Smooth muscle cell (in vitro differentiated cells): ENCODE results near the gene CHST13. TPM values are rescaled to one million over a fixed set of nuclear protein-coding genes. Genes with fewer than 3 reads are reported as not detected.

Source experiments
- DNase-seq: peaks from one replicate; lab custom pipeline; 2025; ENCODE audit not compliant: unreplicated experiment; lab: John Stamatoyannopoulos, UW
- H2AFZ ChIP-seq: fragments of 200-600 bp; sonication (generic); 2 replicates; pipeline ENCODE4 v1.6.0; 2016; ENCODE audit warnings: antibody characterized with exemption, low read depth, mild to moderate bottlenecking
- H3F3A ChIP-seq: fragments of 200-600 bp; sonication (generic); 2 replicates; pipeline ENCODE4 v1.6.0; 2017; ENCODE audit warnings: antibody characterized with exemption, low read depth
- H3K27ac ChIP-seq: fragments of 200-600 bp; sonication (generic); 2 replicates; pipeline ENCODE4 v1.5.1; 2016; ENCODE audit warnings: low read depth, mild to moderate bottlenecking
- H3K27me3 ChIP-seq: fragments of 200-600 bp; sonication (generic); 2 replicates; pipeline ENCODE4 v1.6.1; 2016; ENCODE audit warnings: low read depth, mild to moderate bottlenecking
- H3K36me3 ChIP-seq: fragments of 200-600 bp; sonication (generic); 2 replicates; pipeline ENCODE4 v1.5.1; 2016; ENCODE audit warnings: low read depth
- H3K4me1 ChIP-seq: fragments of 200-600 bp; sonication (generic); 2 replicates; pipeline ENCODE4 v1.5.1; 2016; ENCODE audit warnings: low read depth
- H3K4me2 ChIP-seq: fragments of 200-600 bp; sonication (generic); 2 replicates; pipeline ENCODE4 v1.6.0; 2016; ENCODE audit warnings: mild to moderate bottlenecking
- H3K4me3 ChIP-seq: fragments of 200-600 bp; sonication (generic); 2 replicates; pipeline ENCODE4 v1.5.1; 2016; ENCODE audit warnings: mild to moderate bottlenecking
- H3K79me2 ChIP-seq: fragments of 200-600 bp; sonication (generic); 2 replicates; pipeline ENCODE4 v1.6.0; 2016; ENCODE audit warnings: low read depth, mild to moderate bottlenecking
- H3K9ac ChIP-seq: fragments of 200-600 bp; sonication (generic); 2 replicates; pipeline ENCODE4 v1.6.0; 2016; ENCODE audit warnings: low read depth
- H3K9me3 ChIP-seq: fragments of 200-600 bp; sonication (generic); replicated peaks from 2 replicates; pipeline ENCODE4 v1.5.1; 2016; ENCODE audit warnings: low read depth
- H4K20me1 ChIP-seq: fragments of 200-600 bp; sonication (generic); 2 replicates; pipeline ENCODE4 v1.6.0; 2016; ENCODE audit warnings: low read depth
- CTCF ChIP-seq: fragments of 200-600 bp; sonication (generic); IDR thresholded peaks from 2 replicates; pipeline ENCODE4 v1.5.1; 2017; ENCODE audit warnings: borderline replicate concordance, mild to moderate bottlenecking, antibody characterized with exemption; ENCODE audit not compliant: insufficient read depth, poor library complexity, severe bottlenecking
- WGBS: methylation state at CpG from one replicate; pipeline ENCODE4 v1.1.7; 2016; ENCODE audit warnings: low lambda C conversion rate; 5-methylcytosine and 5-hydroxymethylcytosine counted together
- polyA plus RNA-seq: library from polyadenylated mRNA; unstranded; fragments of >200 nt; fragmentation: Nextera tagmentation; extraction: Ambion mirVana; gene quantifications from 2 replicates; pipeline ENCODE4 v1.2.1, GENCODE V29; 2016
- total RNA-seq: library from RNA; depleted of rRNA; stranded (reverse); fragments of >200 nt; gene quantifications from 2 replicates; pipeline ENCODE4 v1.2.3, GENCODE V29; 2014

CHST13 gene
- total and polyA plus RNA-seq, 2 experiments from 2014 or later: not detected

- no peak for DNase-seq
- Histone ChIP-seq H4K20me1 (no peaks in the 10 kb centered on the region), H3K4me1 (no peaks in the 10 kb centered on the region), H3K27me3 (no peaks in the 10 kb centered on the region), H3K9ac (no peak overlapping the region), H3K4me2 (no peak overlapping the region), H3K27ac (no peak overlapping the region), H3K9me3 (no peaks in the 10 kb centered on the region), H3K4me3 (no peak overlapping the region), H3F3A (no peaks in the 10 kb centered on the region), H3K79me2 (no peaks in the 10 kb centered on the region), H3K36me3 (no peaks in the 10 kb centered on the region), H2AFZ (no peak overlapping the region)
- WGBS: 82% methylated on average over 12 of the region's 12 CpGs
- TF ChIP-seq CTCF: no peak
These were observed 29.6 kb upstream of the CHST13 start for GRCh38 chr3:126494204-126494969.

- H4K20me1 ChIP-seq: no peaks in the 10 kb centered on the region
- no peaks in the 10 kb centered on the region for H3K9me3 ChIP-seq
- H3K9ac ChIP-seq: no peak overlapping the region
- no peak overlapping the region for H3K4me3 ChIP-seq
- no peaks in the 10 kb centered on the region for H3K36me3 ChIP-seq
- no peak for TF ChIP-seq CTCF
- no peak for DNase-seq
- no peak overlapping the region for H3K4me2 ChIP-seq
- no peak overlapping the region for H3K27ac ChIP-seq
- H3K4me1 ChIP-seq: no peaks in the 10 kb centered on the region
- 94% methylated on average over 6 of the region's 6 CpGs for WGBS
- no peaks in the 10 kb centered on the region for H3K27me3 ChIP-seq
- H2AFZ ChIP-seq: no peak overlapping the region
- H3K79me2 ChIP-seq: no peaks in the 10 kb centered on the region
- H3F3A ChIP-seq: no peaks in the 10 kb centered on the region
These were observed 29.1 kb upstream of the CHST13 start for GRCh38 chr3:126494970-126495230.

- 87% methylated on average over 8 of the region's 8 CpGs for WGBS
- Histone ChIP-seq H3K4me2 (no peak overlapping the region), H3K4me1 (no peaks in the 10 kb centered on the region), H3K79me2 (no peaks in the 10 kb centered on the region), H3K9ac (no peak overlapping the region), H3F3A (no peaks in the 10 kb centered on the region), H3K36me3 (no peaks in the 10 kb centered on the region), H3K4me3 (no peak overlapping the region), H4K20me1 (no peaks in the 10 kb centered on the region), H3K9me3 (no peaks in the 10 kb centered on the region), H3K27me3 (no peaks in the 10 kb centered on the region), H2AFZ (no peak overlapping the region), H3K27ac (no peak overlapping the region)
- no peak for TF ChIP-seq CTCF
- DNase-seq: no peak
These were observed 28.2 kb upstream of the CHST13 start for GRCh38 chr3:126495786-126496185.
